HepG2 (cell line): ENCODE data around the gene RTEL1. TPM values are rescaled to one million over a fixed set of nuclear protein-coding genes. Genes with fewer than 3 reads are reported as not detected.

ENCODE experiments used
- BATF2 ChIP-seq: sonication (generic); formaldehyde crosslinking; IDR thresholded peaks from 2 replicates; pipeline ENCODE4 v1.8.0; 2022; ENCODE audit warnings: mild to moderate bottlenecking, missing genetic modification reagents, moderate library complexity
- FOSL2 ChIP-seq: sonication (generic); formaldehyde crosslinking; IDR thresholded peaks from 2 replicates; pipeline ENCODE4 v1.4.0; 2020; ENCODE audit warnings: missing genetic modification reagents
- GATAD2A ChIP-seq: IDR thresholded peaks from 2 replicates; pipeline ENCODE4 v1.6.1; 2016
- GLI4 ChIP-seq: sonication (generic); formaldehyde crosslinking; IDR thresholded peaks from 2 replicates; pipeline ENCODE4 v1.5.1; 2020; ENCODE audit warnings: missing genetic modification reagents, mild to moderate bottlenecking, moderate library complexity, borderline replicate concordance
- KDM5B ChIP-seq: sonication (generic); formaldehyde crosslinking; IDR thresholded peaks from 2 replicates; pipeline ENCODE4 v1.4.0; 2020; ENCODE audit warnings: missing genetic modification reagents, mild to moderate bottlenecking, borderline replicate concordance
- MED1 ChIP-seq: sonication (generic); formaldehyde crosslinking; IDR thresholded peaks from 2 replicates; pipeline ENCODE4 v1.4.0; 2020; ENCODE audit warnings: missing genetic modification reagents
- NFKB2 ChIP-seq: sonication (generic); formaldehyde crosslinking; IDR thresholded peaks from 2 replicates; pipeline ENCODE4 v1.4.0; 2020; ENCODE audit warnings: missing genetic modification reagents, borderline replicate concordance
- PAWR ChIP-seq: sonication (generic); formaldehyde crosslinking; IDR thresholded peaks from 2 replicates; pipeline ENCODE4 v1.4.0; 2020; ENCODE audit warnings: missing genetic modification reagents, mild to moderate bottlenecking, borderline replicate concordance
- RBM22 ChIP-seq: fragments of 200-400 bp; formaldehyde crosslinking; optimal IDR thresholded peaks from 2 replicates; pipeline ENCODE3; 2017; ENCODE audit warnings: mild to moderate bottlenecking, low read length, moderate library complexity
- RFXAP ChIP-seq: sonication (generic); formaldehyde crosslinking; IDR thresholded peaks from 2 replicates; pipeline ENCODE4 v1.4.0; 2020; ENCODE audit warnings: missing genetic modification reagents, borderline replicate concordance
- TIGD3 ChIP-seq: sonication (generic); formaldehyde crosslinking; IDR thresholded peaks from 2 replicates; pipeline ENCODE4 v1.5.1; 2020; ENCODE audit warnings: mild to moderate bottlenecking, missing genetic modification reagents, borderline replicate concordance
- ZBED4 ChIP-seq: sonication (generic); formaldehyde crosslinking; IDR thresholded peaks from 2 replicates; pipeline ENCODE4 v1.4.0; 2020; ENCODE audit warnings: missing genetic modification reagents, borderline replicate concordance
- ZFP90 ChIP-seq: sonication (generic); formaldehyde crosslinking; IDR thresholded peaks from 2 replicates; pipeline ENCODE4 v1.8.0; 2022; ENCODE audit warnings: missing genetic modification reagents, mild to moderate bottlenecking, inconsistent platforms, borderline replicate concordance
- ZFY ChIP-seq: sonication (generic); formaldehyde crosslinking; IDR thresholded peaks from 2 replicates; pipeline ENCODE4 v1.4.0; 2020; ENCODE audit warnings: missing genetic modification reagents
- ZNF232 ChIP-seq: sonication (generic); formaldehyde crosslinking; IDR thresholded peaks from 2 replicates; pipeline ENCODE4 v1.4.0; 2020; ENCODE audit warnings: missing genetic modification reagents, borderline replicate concordance
- ZNF263 ChIP-seq: sonication (generic); formaldehyde crosslinking; IDR thresholded peaks from 2 replicates; pipeline ENCODE4 v1.4.0; 2020; ENCODE audit warnings: missing genetic modification reagents
- ZNF274 ChIP-seq: sonication (generic); formaldehyde crosslinking; IDR thresholded peaks from 2 replicates; pipeline ENCODE4 v1.5.1; 2020; ENCODE audit warnings: mild to moderate bottlenecking, missing genetic modification reagents
- ZNF335 ChIP-seq: sonication (generic); formaldehyde crosslinking; IDR thresholded peaks from 2 replicates; pipeline ENCODE4 v1.4.0; 2020; ENCODE audit warnings: missing genetic modification reagents
- ZNF33B ChIP-seq: sonication (generic); formaldehyde crosslinking; IDR thresholded peaks from 2 replicates; pipeline ENCODE4 v1.5.1; 2020; ENCODE audit warnings: mild to moderate bottlenecking, missing genetic modification reagents
- ZNF431 ChIP-seq: sonication (generic); formaldehyde crosslinking; IDR thresholded peaks from 2 replicates; pipeline ENCODE4 v1.9.0; 2022; ENCODE audit warnings: missing genetic modification reagents, low read depth, mild to moderate bottlenecking, borderline replicate concordance
- ZNF614 ChIP-seq: IDR thresholded peaks from 2 replicates; pipeline ENCODE4 v1.6.1; 2018; ENCODE audit warnings: missing biosample characterization, missing genetic modification reagents, inconsistent platforms, borderline replicate concordance
- ZNF670 ChIP-seq: sonication (generic); formaldehyde crosslinking; IDR thresholded peaks from 2 replicates; pipeline ENCODE4 v1.8.0; 2022; ENCODE audit warnings: mild to moderate bottlenecking, missing genetic modification reagents, borderline replicate concordance
- ZNF709 ChIP-seq: sonication (generic); formaldehyde crosslinking; IDR thresholded peaks from 2 replicates; pipeline ENCODE4 v1.5.0; 2020; ENCODE audit warnings: mild to moderate bottlenecking, missing genetic modification reagents
- polyA plus RNA-seq, 8 experiments: library from polyadenylated mRNA; depleted of rRNA in 3 of 8; stranded (reverse) in 7 of 8; unstranded in 1 of 8; fragments of >200 nt; fragmentation: Illumina TruSeq in 4 of 8; extraction: Trizol in 4 of 8; gene quantifications; 2 replicates each; pipeline versions ENCODE4 v1.2.1 to v1.2.3, GENCODE V29; 2011 to 2016; ENCODE audit warnings: low read depth in 4 of 8, missing spikeins in 1 of 8, mixed read lengths in 1 of 8; ENCODE audit not compliant: insufficient read depth in 1 of 8
- total RNA-seq, 5 experiments: library from RNA; depleted of rRNA; stranded (reverse); fragments of >200 nt; fragmentation: Illumina TruSeq; extraction: Trizol; gene quantifications; 2 replicates each; pipeline ENCODE4 v1.2.3, GENCODE V29; 2016; ENCODE audit warnings: low read depth in 1 of 5
- TF ChIP-seq, protein P1 (sequence below): sonication (generic); formaldehyde crosslinking; IDR thresholded peaks from 2 replicates; pipeline ENCODE4 v1.8.1; 2023; ENCODE audit warnings: missing genetic modification reagents, mild to moderate bottlenecking, borderline replicate concordance

RTEL1 gene
- total and polyA plus RNA-seq, 2 of the 13 experiments (the other 11 are each of a cell fraction or from before 2014, with no cell fraction given), result 21.8 to 36.4 TPM

GRCh38 chr20:63625771-63626423, 32.2 kb upstream of the RTEL1 start (continued):
- TF ChIP-seq BATF2 (CRISPR knock-in tag) (no peak), KDM5B (CRISPR knock-in tag) (peak; percentile 64; the same call in 1 of the 2 replicates), ZNF431 (CRISPR knock-in tag) (no peak), ZNF709 (CRISPR knock-in tag) (0 out of 2 replicates have a peak, but pooled peaks have one; percentile 40), ZFY (no peak), GLI4 (CRISPR knock-in tag) (0 out of 2 replicates have a peak, but pooled peaks have one; percentile 21), ZNF670 (no peak; the same call in 1 of the 2 replicates), NFKB2 (CRISPR knock-in tag) (peak; percentile 76; the same call in 1 of the 2 replicates), RFXAP (peak; percentile 73; the same call in 1 of the 2 replicates), ZNF33B (CRISPR knock-in tag) (0 out of 2 replicates have a peak, but pooled peaks have one; percentile 68), ZNF335 (CRISPR knock-in tag) (no peak), ZNF263 (CRISPR knock-in tag) (0 out of 2 replicates have a peak, but pooled peaks have one; percentile 49), FOSL2 (CRISPR knock-in tag) (peak; percentile 7; the same call in 1 of the 2 replicates), ZFP90 (CRISPR knock-in tag) (peak; percentile 95), MED1 (peak; percentile 54; the same call in 1 of the 2 replicates), TIGD3 (CRISPR knock-in tag) (peak; percentile 78; the same call in 1 of the 2 replicates), ZBED4 (peak; percentile 65), ZNF274 (peak; percentile 17; the same call in 1 of the 2 replicates), PAWR (no peak), GATAD2A (CRISPR knock-in tag) (peak; percentile 43; the same call in 1 of the 2 replicates), RBM22 (peak; percentile 87), ZNF232 (CRISPR knock-in tag) (0 out of 2 replicates have a peak, but pooled peaks have one; percentile 50), ZNF614 (CRISPR knock-in tag) (peak; percentile 27; the same call in 1 of the 2 replicates)
- TF ChIP-seq, protein P1, sequence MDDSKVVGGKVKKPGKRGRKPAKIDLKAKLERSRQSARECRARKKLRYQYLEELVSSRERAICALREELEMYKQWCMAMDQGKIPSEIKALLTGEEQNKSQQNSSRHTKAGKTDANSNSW (CRISPR knock-in tag), result peak; percentile 42; the same call in 1 of the 2 replicates
